Liver (tissue), 9 donors: ENCODE measurements around the gene KRT36. TPM values are rescaled to one million over a fixed set of nuclear protein-coding genes. Genes with fewer than 3 reads are reported as not detected.

Experiments used
- DNase-seq: peaks from one replicate; pipeline ENCODE4 v3.0.0-alpha.2; 2017; ENCODE audit warnings: low spot score
- H3K27ac ChIP-seq, 2 donors: one replicate each; pipeline ENCODE4 v1.7.0; 2013; ENCODE audit warnings: inconsistent platforms in 2 of 2, low read length in 2 of 2, control low read depth in 1 of 2, low read depth in 1 of 2, mild to moderate bottlenecking in 1 of 2
- H3K27me3 ChIP-seq, 4 donors: one replicate each; pipeline versions ENCODE4 v1.6.1 to v1.7.0; 2013; ENCODE audit warnings: low read length in 3 of 4, inconsistent platforms in 1 of 4, mild to moderate bottlenecking in 1 of 4, moderate library complexity in 1 of 4; ENCODE audit not compliant: control insufficient read depth in 4 of 4, insufficient read depth in 4 of 4
- H3K36me3 ChIP-seq, 4 donors: one replicate each; pipeline versions ENCODE4 v1.6.1 to v1.7.0; 2013; ENCODE audit warnings: low read length in 3 of 4, mild to moderate bottlenecking in 3 of 4, low read depth in 1 of 4, moderate library complexity in 1 of 4; ENCODE audit not compliant: control insufficient read depth in 4 of 4, insufficient read depth in 3 of 4
- H3K4me1 ChIP-seq, 4 donors: one replicate each; pipeline versions ENCODE4 v1.6.1 to v1.7.0; 2013; ENCODE audit warnings: low read length in 3 of 4, mild to moderate bottlenecking in 3 of 4, moderate library complexity in 1 of 4; ENCODE audit not compliant: control insufficient read depth in 4 of 4, insufficient read depth in 4 of 4
- H3K4me3 ChIP-seq, 3 donors: one replicate each; pipeline versions ENCODE4 v1.6.1 to v1.7.0; 2013; ENCODE audit warnings: low read length in 3 of 3, control low read depth in 1 of 3, low read depth in 1 of 3, mild to moderate bottlenecking in 1 of 3
- H3K9ac ChIP-seq, 2 donors: one replicate each; pipeline ENCODE4 v1.7.0; 2013; ENCODE audit warnings: low read length in 2 of 2, mild to moderate bottlenecking in 2 of 2, moderate library complexity in 2 of 2, control low read depth in 1 of 2, low read depth in 1 of 2
- H3K9me3 ChIP-seq, 4 donors: one replicate each; pipeline versions ENCODE4 v1.6.1 to v1.7.0; 2013; ENCODE audit warnings: low read length in 3 of 4; ENCODE audit not compliant: control insufficient read depth in 4 of 4
- ATF3 ChIP-seq: IDR thresholded peaks from 2 replicates; pipeline ENCODE4 v1.6.1; 2016; ENCODE audit warnings: antibody characterized with exemption
- EGR1 ChIP-seq, 2 donors: IDR thresholded peaks; 2 replicates each; pipeline ENCODE4 v1.6.1; 2016 to 2018; ENCODE audit warnings: antibody characterized with exemption in 2 of 2, low read depth in 2 of 2
- FOXA1 ChIP-seq: IDR thresholded peaks from 2 replicates; pipeline ENCODE4 v1.6.1; 2016; ENCODE audit warnings: antibody characterized with exemption
- FOXA2 ChIP-seq: IDR thresholded peaks from 2 replicates; pipeline ENCODE4 v1.6.1; 2016; ENCODE audit warnings: antibody characterized with exemption
- GABPA ChIP-seq, 2 donors: IDR thresholded peaks in 1 of 2; conservative IDR thresholded peaks in 1 of 2; 2 replicates each; pipeline ENCODE4 v1.6.1; 2016; ENCODE audit warnings: antibody characterized with exemption in 2 of 2, mild to moderate bottlenecking in 1 of 2, moderate library complexity in 1 of 2
- HNF4G ChIP-seq: IDR thresholded peaks from 2 replicates; pipeline ENCODE4 v1.6.1; 2016; ENCODE audit warnings: antibody characterized with exemption
- JUND ChIP-seq, 2 donors: IDR thresholded peaks; 2 replicates each; pipeline ENCODE4 v1.6.1; 2016; ENCODE audit warnings: antibody characterized with exemption in 2 of 2
- MAX ChIP-seq: IDR thresholded peaks from 2 replicates; pipeline ENCODE4 v1.6.1; 2016; ENCODE audit warnings: antibody characterized with exemption
- NR2F2 ChIP-seq: IDR thresholded peaks from 2 replicates; pipeline ENCODE4 v1.6.1; 2016; ENCODE audit warnings: antibody characterized with exemption
- RAD21 ChIP-seq, 2 donors: IDR thresholded peaks; 2 replicates each; pipeline ENCODE4 v1.6.1; 2016; ENCODE audit warnings: antibody characterized with exemption in 2 of 2, mild to moderate bottlenecking in 2 of 2
- RXRA ChIP-seq, 2 donors: IDR thresholded peaks; 2 replicates each; pipeline ENCODE4 v1.6.1; 2017 to 2018; ENCODE audit warnings: antibody characterized with exemption in 2 of 2, mild to moderate bottlenecking in 1 of 2
- SP1 ChIP-seq: IDR thresholded peaks from 2 replicates; pipeline ENCODE4 v1.6.1; 2018; ENCODE audit warnings: antibody characterized with exemption, mild to moderate bottlenecking
- YY1 ChIP-seq: IDR thresholded peaks from 2 replicates; pipeline ENCODE4 v1.6.1; 2016; ENCODE audit warnings: antibody characterized with exemption, mild to moderate bottlenecking
- ZBTB33 ChIP-seq: IDR thresholded peaks from 2 replicates; pipeline ENCODE4 v1.6.1; 2016; ENCODE audit warnings: antibody characterized with exemption
- WGBS: extraction: QIAGEN DNeasy Blood & Tissue Kit; methylation state at CpG from one replicate; pipeline ENCODE4 v1.1.7; 2013; 5-methylcytosine and 5-hydroxymethylcytosine counted together
- polyA plus RNA-seq, 2 donors: library from polyadenylated mRNA; stranded (reverse) in 1 of 2; unstranded in 1 of 2; fragments of 200-250 nt in 1 of 2; fragments of >200 nt in 1 of 2; fragmentation: Nextera tagmentation in 1 of 2; extraction: Ambion mirVana in 1 of 2; gene quantifications; one replicate each; pipeline versions ENCODE4 v1.2.1 to v1.2.3, GENCODE V29; 2013 to 2015
- total RNA-seq, 2 donors: library from RNA; depleted of rRNA; stranded (reverse); fragments of >200 nt; gene quantifications; one replicate each; pipeline ENCODE4 v1.2.3, GENCODE V29; 2014
- TF ChIP-seq, protein P1 (sequence below): IDR thresholded peaks from 2 replicates; pipeline ENCODE4 v1.6.1; 2016; ENCODE audit warnings: antibody characterized with exemption, mild to moderate bottlenecking
- TF ChIP-seq, protein P2 (sequence below): fragments of 150-350 bp; IDR thresholded peaks from 2 replicates; pipeline ENCODE4 v1.5.1; 2017; ENCODE audit warnings: improper control_type of control experiment, low read depth, low read length; ENCODE audit not compliant: missing input control
- donor health status: healthy.
- donor health status: healthy.
- donor health status: healthy.
- donor health status: healthy.
- donor health status: healthy.

Gene KRT36
- total and polyA plus RNA-seq, 4 donors = 0.05 TPM; not detected in 3

DNA sequence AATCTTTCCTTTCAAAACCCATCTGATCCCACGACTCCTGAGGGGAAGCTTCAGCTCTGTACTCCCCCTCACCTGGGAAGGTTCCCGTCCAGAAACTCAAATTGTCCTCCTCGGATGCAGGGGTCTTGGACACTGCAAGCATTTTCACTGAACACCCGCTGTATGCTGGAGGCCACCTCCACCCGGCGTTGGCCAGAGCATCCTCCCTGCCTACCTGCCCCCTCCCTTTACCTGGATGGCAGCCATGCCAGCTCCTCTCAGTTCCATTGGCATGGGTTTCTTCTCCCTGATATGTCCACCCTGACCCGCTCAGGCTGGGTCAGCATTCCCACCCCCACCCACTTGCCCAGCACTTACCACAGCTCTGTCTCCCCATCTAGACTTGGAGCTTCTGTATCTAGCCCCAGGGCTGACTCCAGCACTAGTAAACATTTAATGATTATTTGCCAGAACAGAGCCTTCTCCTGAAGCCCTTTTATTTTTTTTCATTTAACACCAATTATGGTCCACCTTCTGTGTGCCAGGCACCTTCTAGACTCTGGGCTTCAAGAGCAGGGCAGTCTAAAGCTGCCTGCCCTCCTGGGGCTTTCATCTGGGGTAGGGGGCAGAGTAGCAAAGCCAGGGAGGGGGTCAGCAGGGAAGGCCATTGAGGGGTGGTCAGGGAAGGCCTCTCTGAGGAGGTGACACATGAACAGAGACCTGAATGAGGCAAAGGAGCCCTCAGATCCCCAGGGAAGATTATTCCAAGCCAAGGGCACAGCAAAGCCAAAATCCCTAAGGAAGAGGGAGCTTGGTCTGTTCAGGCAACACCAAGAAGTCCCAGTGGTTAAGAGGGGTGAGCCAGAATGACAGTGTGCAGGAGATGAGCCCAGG, 47.3 kb upstream of the KRT36 start:
- WGBS = 88% methylated on average over 7 of the region's 7 CpGs

More for the DNA sequence above, 47.3 kb upstream of the KRT36 start:
- Histone ChIP-seq H3K27me3 (peaks cover 0 to 2% (median 0%) of the 10 kb centered on the region in 4 donors), H3K27ac (no peak overlapping the region), H3K9me3 (no peaks in the 10 kb centered on the region), H3K36me3 (no peaks in the 10 kb centered on the region), H3K4me1 (no peaks in the 10 kb centered on the region), H3K4me3 (no peak overlapping the region), H3K9ac (no peak overlapping the region)
- DNase-seq = no peak
- TF ChIP-seq ZBTB33 = no peak
- no peak for TF ChIP-seq HNF4G
- TF ChIP-seq, protein P1, sequence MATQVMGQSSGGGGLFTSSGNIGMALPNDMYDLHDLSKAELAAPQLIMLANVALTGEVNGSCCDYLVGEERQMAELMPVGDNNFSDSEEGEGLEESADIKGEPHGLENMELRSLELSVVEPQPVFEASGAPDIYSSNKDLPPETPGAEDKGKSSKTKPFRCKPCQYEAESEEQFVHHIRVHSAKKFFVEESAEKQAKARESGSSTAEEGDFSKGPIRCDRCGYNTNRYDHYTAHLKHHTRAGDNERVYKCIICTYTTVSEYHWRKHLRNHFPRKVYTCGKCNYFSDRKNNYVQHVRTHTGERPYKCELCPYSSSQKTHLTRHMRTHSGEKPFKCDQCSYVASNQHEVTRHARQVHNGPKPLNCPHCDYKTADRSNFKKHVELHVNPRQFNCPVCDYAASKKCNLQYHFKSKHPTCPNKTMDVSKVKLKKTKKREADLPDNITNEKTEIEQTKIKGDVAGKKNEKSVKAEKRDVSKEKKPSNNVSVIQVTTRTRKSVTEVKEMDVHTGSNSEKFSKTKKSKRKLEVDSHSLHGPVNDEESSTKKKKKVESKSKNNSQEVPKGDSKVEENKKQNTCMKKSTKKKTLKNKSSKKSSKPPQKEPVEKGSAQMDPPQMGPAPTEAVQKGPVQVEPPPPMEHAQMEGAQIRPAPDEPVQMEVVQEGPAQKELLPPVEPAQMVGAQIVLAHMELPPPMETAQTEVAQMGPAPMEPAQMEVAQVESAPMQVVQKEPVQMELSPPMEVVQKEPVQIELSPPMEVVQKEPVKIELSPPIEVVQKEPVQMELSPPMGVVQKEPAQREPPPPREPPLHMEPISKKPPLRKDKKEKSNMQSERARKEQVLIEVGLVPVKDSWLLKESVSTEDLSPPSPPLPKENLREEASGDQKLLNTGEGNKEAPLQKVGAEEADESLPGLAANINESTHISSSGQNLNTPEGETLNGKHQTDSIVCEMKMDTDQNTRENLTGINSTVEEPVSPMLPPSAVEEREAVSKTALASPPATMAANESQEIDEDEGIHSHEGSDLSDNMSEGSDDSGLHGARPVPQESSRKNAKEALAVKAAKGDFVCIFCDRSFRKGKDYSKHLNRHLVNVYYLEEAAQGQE = no peak
- no peak for TF ChIP-seq GABPA (IDR thresholded peaks at IDR 0.05 in 1 of 2, conservative IDR thresholded peaks at IDR 0.05 in 1 of 2)
- no peak for TF ChIP-seq EGR1 (IDR thresholded peaks at IDR 0.05; ENCODE audit: low read depth in 2 of 2)
- no peak for TF ChIP-seq YY1
- no peak for TF ChIP-seq JUND (IDR thresholded peaks at IDR 0.05)
- TF ChIP-seq, protein P2, sequence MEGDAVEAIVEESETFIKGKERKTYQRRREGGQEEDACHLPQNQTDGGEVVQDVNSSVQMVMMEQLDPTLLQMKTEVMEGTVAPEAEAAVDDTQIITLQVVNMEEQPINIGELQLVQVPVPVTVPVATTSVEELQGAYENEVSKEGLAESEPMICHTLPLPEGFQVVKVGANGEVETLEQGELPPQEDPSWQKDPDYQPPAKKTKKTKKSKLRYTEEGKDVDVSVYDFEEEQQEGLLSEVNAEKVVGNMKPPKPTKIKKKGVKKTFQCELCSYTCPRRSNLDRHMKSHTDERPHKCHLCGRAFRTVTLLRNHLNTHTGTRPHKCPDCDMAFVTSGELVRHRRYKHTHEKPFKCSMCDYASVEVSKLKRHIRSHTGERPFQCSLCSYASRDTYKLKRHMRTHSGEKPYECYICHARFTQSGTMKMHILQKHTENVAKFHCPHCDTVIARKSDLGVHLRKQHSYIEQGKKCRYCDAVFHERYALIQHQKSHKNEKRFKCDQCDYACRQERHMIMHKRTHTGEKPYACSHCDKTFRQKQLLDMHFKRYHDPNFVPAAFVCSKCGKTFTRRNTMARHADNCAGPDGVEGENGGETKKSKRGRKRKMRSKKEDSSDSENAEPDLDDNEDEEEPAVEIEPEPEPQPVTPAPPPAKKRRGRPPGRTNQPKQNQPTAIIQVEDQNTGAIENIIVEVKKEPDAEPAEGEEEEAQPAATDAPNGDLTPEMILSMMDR = no peak
- TF ChIP-seq RAD21 (IDR thresholded peaks at IDR 0.05) = no peak
- no peak for TF ChIP-seq RXRA (IDR thresholded peaks at IDR 0.05)
- TF ChIP-seq MAX = no peak
- TF ChIP-seq NR2F2 = no peak
- TF ChIP-seq SP1 = no peak
- TF ChIP-seq ATF3 = no peak
- TF ChIP-seq FOXA1 = no peak
- no peak for TF ChIP-seq FOXA2
